Immature natural killer cell (primary cell): ENCODE data around the gene FARS2. TPM values are rescaled to one million over a fixed set of nuclear protein-coding genes. Genes with fewer than 3 reads are reported as not detected.
A peak's percentile ranks its signal among the peaks of the same experiment; 100 is the strongest.

Experiments
- DNase-seq, 3 donors: peaks; one replicate each; pipeline ENCODE4 v3.0.0; 2022; ENCODE audit warnings: mixed read lengths in 1 of 3
- H3K27ac Mint-ChIP-seq, 6 donors: one replicate each; pipeline ENCODE4 v1.8.0; 2020; ENCODE audit warnings: mixed read lengths in 6 of 6, mild to moderate bottlenecking in 5 of 6, inconsistent platforms in 4 of 6, moderate library complexity in 3 of 6
- H3K27me3 Mint-ChIP-seq, 3 donors: one replicate each; pipeline ENCODE4 v1.8.0; 2020 to 2021; ENCODE audit warnings: low read depth in 3 of 3, mild to moderate bottlenecking in 3 of 3, mixed read lengths in 3 of 3, moderate library complexity in 3 of 3, inconsistent platforms in 1 of 3
- H3K36me3 Mint-ChIP-seq, 3 donors: one replicate each; pipeline ENCODE4 v1.8.0; 2020; ENCODE audit warnings: mixed read lengths in 3 of 3, inconsistent platforms in 2 of 3, mild to moderate bottlenecking in 2 of 3
- H3K4me1 Mint-ChIP-seq, 2 donors: one replicate each; pipeline ENCODE4 v1.8.0; 2020; ENCODE audit warnings: inconsistent platforms in 2 of 2, mild to moderate bottlenecking in 2 of 2, mixed read lengths in 2 of 2, moderate library complexity in 1 of 2
- H3K4me3 Mint-ChIP-seq, 5 donors: one replicate each; pipeline ENCODE4 v1.8.0; 2020; ENCODE audit warnings: mild to moderate bottlenecking in 5 of 5, mixed read lengths in 5 of 5, inconsistent platforms in 3 of 5, moderate library complexity in 3 of 5
- H3K9me3 Mint-ChIP-seq, 6 donors: one replicate each; pipeline ENCODE4 v1.8.0; 2020; ENCODE audit warnings: mild to moderate bottlenecking in 6 of 6, mixed read lengths in 6 of 6, inconsistent platforms in 4 of 6, moderate library complexity in 3 of 6
- polyA plus RNA-seq, 3 donors: library from polyadenylated mRNA; unstranded; fragments of 300-500 nt; fragmentation: Illumina TruSeq; gene quantifications; one replicate each; pipeline ENCODE4 v1.2.3, GENCODE V29; 2021

FARS2 gene
- polyA plus RNA-seq, 3 donors from 2014 or later = 30.5 to 41.0 (median 40.2) TPM

DNA sequence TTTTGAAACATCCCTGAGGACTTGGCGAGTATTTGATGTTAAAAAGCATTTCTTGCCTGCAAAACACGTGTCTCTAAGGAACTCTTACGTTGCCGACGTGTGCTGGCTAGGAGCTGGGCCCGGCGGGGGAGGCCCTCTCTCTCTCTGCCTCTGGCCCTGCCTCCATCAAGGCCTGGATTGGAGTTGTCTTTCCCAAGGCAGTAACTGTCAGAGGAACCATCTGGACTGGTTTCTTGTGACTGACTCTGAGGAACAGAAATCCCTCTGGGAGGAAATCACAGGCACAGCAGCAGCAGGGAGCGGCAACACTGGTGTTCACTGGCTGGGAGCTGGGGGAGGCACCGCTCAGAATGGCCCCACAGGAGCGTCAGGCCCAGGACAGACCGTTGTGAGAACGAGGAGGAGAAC is 501.3 kb downstream of the FARS2 start:
- no peak overlapping the region for H3K4me3 Mint-ChIP-seq
- H3K9me3 Mint-ChIP-seq = no peaks in the 10 kb centered on the region
- H3K36me3 Mint-ChIP-seq = peaks cover 0 to 3% (median 0%) of the 10 kb centered on the region in 3 donors

DNA sequence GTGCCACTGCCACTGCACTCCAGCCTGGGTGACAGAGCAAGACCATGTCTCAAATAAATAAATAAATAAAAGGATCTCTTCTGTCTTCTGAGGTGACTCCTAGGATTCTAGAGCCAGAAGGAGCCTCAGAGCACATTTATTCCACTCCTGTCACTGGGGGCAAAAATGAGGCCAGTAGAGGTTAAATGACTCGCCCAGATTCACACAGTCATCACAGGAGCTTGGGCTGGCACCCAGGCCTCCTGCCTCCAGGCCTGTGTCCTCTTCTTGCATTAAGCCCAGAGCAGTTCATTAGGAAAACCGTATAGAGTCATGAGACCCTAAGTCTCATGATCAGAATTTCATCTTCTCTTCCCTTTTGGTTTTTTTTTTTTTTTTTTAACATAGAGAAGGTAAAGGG is 502.1 kb downstream of the FARS2 start:
- H3K9me3 Mint-ChIP-seq = no peaks in the 10 kb centered on the region

More for the DNA sequence above, 501.3 kb downstream of the FARS2 start:
- Mint-ChIP-seq H3K27me3 (peaks cover 0 to 8% (median 0%) of the 10 kb centered on the region in 3 donors), H3K27ac (no peak overlapping the region), H3K4me1 (peaks cover 0 to 1% of the 10 kb centered on the region in 2 donors)
- no peak for DNase-seq

DNA sequence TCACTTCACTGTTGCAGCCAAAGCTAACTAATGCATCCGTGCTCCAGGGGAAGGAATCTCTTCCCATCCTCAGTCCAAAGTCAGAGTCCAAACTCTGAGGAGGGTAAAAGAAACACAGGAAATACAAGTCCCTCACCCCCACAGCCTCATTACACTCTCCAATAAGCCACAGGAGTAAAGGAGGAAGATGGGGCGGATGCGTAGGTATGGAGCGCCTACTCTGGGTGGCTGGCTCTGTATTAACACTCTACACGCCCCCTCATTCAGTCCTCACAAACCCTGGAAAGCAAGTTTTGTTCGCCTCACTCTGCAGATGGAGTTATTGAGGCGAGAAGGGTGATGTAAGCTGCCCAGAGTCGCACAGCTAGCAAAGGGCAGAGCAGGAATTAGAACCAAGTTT is 502.6 kb downstream of the FARS2 start:
- Mint-ChIP-seq H3K4me1 (peaks cover 0 to 1% of the 10 kb centered on the region in 2 donors), H3K36me3 (peaks cover 0 to 4% (median 0%) of the 10 kb centered on the region in 3 donors), H3K9me3 (no peaks in the 10 kb centered on the region), H3K27ac (peak overlapping the region in 2 of 6 donors; percentile 27 to 47), H3K4me3 (no peak overlapping the region), H3K27me3 (peaks cover 0 to 6% (median 0%) of the 10 kb centered on the region in 3 donors)
- no peak for DNase-seq

More for the DNA sequence above, 502.1 kb downstream of the FARS2 start:
- DNase-seq = no peak
- Mint-ChIP-seq H3K4me1 (peaks cover 0 to 1% of the 10 kb centered on the region in 2 donors), H3K27ac (peak overlapping the region in 2 of 6 donors; percentile 25 to 27), H3K36me3 (peaks cover 0 to 4% (median 0%) of the 10 kb centered on the region in 3 donors), H3K27me3 (peaks cover 0 to 6% (median 0%) of the 10 kb centered on the region in 3 donors), H3K4me3 (no peak overlapping the region)

DNA sequence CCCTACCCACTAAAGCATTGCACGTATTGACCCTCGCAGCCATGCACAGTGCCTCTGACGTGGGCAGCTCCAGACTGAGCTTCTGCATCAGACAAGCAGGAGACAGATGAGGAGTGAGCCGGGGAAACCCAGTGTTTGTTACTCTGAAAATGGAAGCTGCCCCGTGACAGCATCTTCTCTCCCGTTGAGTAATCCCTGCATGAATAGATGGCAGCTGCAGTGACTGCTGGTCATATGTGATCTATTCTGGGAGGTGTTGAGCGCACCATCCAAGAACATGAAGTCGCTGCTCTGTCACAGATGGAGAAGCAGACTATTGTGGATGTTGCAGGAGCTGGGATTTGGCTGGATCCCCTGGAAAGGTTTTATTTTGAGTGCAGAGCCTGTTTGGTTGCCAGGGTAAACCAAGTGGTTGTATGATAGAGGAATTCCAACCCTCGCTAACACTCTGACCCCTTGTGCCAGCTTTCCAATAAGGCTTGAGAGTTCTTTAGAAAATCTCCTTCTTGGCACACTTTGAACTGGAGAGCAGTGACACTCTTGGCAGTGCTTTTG is 503.2 kb downstream of the FARS2 start:
- DNase-seq = no peak
- Mint-ChIP-seq H3K4me3 (no peak overlapping the region), H3K27me3 (peaks cover 0 to 4% (median 0%) of the 10 kb centered on the region in 3 donors), H3K27ac (peak overlapping the region in 2 of 6 donors; percentile 16 to 28), H3K4me1 (peaks cover 0 to 1% of the 10 kb centered on the region in 2 donors), H3K9me3 (no peaks in the 10 kb centered on the region), H3K36me3 (peaks cover 0 to 4% (median 0%) of the 10 kb centered on the region in 3 donors)

DNA sequence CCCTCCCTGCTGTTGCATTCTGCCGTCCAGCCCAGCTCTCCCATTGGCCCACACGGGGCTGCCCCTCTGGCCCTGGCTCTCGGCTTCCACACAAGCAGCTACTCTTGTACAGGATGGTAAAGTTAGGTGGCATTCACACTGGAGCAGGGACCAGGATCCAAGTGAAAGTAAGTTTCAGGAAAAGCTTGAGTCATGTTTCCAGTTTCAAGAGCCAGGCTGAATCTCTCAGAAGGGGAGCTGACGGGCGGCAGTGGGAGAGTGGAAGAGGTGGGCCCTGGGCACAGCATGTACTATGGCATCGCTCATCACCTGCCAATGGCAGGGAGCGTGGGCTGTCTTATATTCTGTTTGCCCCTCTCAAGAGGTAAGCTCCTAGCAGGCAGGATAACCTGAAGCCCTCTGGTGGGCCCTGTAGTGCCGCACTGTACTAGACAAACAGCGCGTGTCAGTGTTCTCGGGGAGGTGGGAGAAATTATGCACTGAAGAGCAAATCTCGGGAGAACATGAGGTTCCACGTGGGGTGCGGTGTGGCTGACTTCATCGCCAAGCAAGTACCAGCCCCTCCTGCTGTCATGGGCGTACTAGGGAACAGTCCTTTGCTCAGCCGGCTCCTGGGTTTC is 503.9 kb downstream of the FARS2 start:
- Mint-ChIP-seq H3K27me3 (peaks cover 0 to 4% (median 0%) of the 10 kb centered on the region in 3 donors), H3K27ac (peak overlapping the region in 1 of 6 donors; percentile 16), H3K36me3 (peaks cover 1 to 4% (median 1%) of the 10 kb centered on the region in 3 donors), H3K4me3 (no peak overlapping the region), H3K4me1 (peaks cover 0 to 4% of the 10 kb centered on the region in 2 donors), H3K9me3 (no peaks in the 10 kb centered on the region)
- no peak for DNase-seq

DNA sequence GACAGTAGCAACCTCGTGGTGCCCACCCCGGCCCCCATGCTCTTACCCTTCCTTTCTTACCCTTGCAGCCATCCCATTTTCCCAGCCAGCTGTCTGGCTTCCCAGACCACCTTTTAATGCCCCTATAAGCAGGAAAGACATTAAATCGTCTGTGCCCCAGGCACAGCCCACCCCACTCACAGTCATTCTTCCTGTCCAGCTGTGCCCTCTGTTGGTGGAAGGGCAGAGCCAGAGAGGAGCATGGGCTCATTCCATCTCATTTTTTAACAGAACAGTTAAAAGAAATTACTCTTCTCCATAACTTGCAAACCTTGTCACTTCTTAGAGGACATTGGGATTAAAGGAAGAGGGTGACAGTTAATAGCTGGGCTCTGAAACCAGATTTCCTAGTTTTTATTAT is 504.9 kb downstream of the FARS2 start:
- Mint-ChIP-seq H3K27ac (no peak overlapping the region), H3K36me3 (peaks cover 6 to 7% (median 7%) of the 10 kb centered on the region in 3 donors), H3K9me3 (no peaks in the 10 kb centered on the region), H3K4me3 (no peak overlapping the region), H3K27me3 (peaks cover 0 to 4% (median 0%) of the 10 kb centered on the region in 3 donors), H3K4me1 (peaks cover 0 to 4% of the 10 kb centered on the region in 2 donors)
- DNase-seq = no peak

DNA sequence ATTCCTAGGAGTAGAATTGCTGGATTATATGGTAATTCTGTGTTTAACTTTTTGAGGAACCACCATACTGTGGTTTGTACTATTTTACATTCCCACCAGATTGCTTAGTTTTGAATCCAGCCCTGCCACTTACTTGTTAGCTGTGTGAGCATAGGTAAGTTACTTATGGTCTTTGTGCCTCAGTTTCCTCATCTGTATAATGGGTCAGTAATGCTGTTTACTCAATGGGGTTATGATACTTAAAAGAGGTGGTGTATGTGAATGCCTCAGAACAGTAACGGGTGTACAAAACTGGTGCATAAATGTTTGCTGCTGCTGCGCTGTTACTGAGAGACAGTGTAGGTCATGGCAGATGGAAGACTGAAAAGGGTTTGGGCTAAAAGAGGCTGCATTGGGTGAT is 506.2 kb downstream of the FARS2 start:
- H3K27ac Mint-ChIP-seq = peak overlapping the region in 2 of 6 donors; percentile 19 to 41
- peaks cover 0 to 4% of the 10 kb centered on the region in 2 donors for H3K4me1 Mint-ChIP-seq
- H3K9me3 Mint-ChIP-seq = no peaks in the 10 kb centered on the region
- H3K36me3 Mint-ChIP-seq = peaks cover 6 to 12% (median 8%) of the 10 kb centered on the region in 3 donors
- H3K4me3 Mint-ChIP-seq = no peak overlapping the region
- no peak for DNase-seq
- peaks cover 0 to 4% (median 0%) of the 10 kb centered on the region in 3 donors for H3K27me3 Mint-ChIP-seq

DNA sequence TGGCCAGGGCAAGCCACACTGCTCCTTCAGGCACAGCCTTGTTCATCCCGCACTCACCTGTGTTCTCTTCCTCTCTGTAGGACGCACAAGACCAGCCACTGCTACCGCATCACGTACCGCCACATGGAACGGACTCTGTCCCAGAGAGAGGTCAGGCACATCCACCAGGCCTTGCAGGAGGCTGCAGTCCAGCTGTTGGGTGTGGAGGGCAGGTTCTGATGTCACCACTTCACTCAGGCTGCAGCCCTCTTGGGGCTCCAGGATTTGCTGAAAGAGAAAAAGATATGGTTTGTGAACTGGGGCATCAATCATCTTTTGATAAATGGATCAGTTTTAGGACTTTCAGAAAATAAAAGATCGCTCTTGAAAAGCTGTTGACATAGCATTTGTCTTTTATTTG is 509.9 kb downstream of the FARS2 start:
- no peak for DNase-seq
- Mint-ChIP-seq H3K4me1 (peaks cover 0 to 3% of the 10 kb centered on the region in 2 donors), H3K27ac (no peak overlapping the region), H3K27me3 (no peaks in the 10 kb centered on the region), H3K4me3 (no peak overlapping the region), H3K9me3 (no peaks in the 10 kb centered on the region), H3K36me3 (peaks cover 8 to 20% (median 13%) of the 10 kb centered on the region in 3 donors)

DNA sequence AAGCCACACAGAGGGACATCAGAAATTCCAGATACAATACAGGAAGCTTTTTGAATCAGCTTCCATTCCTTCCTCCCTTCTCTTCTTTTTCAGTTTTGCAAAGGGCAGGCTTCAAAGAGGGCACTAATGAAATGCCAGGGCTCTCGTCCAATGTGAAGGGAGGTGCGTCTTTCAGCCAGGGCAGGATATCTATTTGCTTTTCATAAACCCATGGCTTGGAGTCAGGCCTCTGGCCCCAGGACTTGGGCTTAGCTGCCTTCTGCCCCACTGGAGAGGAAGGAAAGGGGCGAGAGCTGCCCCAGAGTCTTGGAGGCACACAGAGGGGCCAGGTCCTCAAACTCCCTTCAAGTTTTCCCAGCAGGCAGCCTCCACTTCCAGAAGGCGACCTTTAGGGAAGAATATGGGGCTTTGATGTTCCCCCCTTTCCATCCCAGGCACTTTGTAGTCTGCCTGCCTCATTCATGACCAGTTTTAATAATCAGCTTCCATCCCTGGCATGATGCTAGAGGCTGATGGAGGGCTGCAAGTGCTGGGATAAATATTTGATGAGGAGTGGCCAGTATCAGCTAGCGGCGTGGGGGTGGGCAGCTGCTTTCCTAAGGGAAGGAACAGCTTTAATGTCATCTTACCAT is 510.6 kb downstream of the FARS2 start:
- peaks cover 8 to 25% (median 13%) of the 10 kb centered on the region in 3 donors for H3K36me3 Mint-ChIP-seq
- DNase-seq = no peak
- H3K4me1 Mint-ChIP-seq = peaks cover 0 to 3% of the 10 kb centered on the region in 2 donors
- no peaks in the 10 kb centered on the region for H3K27me3 Mint-ChIP-seq
- no peak overlapping the region for H3K27ac Mint-ChIP-seq
- no peaks in the 10 kb centered on the region for H3K9me3 Mint-ChIP-seq
- H3K4me3 Mint-ChIP-seq = no peak overlapping the region

DNA sequence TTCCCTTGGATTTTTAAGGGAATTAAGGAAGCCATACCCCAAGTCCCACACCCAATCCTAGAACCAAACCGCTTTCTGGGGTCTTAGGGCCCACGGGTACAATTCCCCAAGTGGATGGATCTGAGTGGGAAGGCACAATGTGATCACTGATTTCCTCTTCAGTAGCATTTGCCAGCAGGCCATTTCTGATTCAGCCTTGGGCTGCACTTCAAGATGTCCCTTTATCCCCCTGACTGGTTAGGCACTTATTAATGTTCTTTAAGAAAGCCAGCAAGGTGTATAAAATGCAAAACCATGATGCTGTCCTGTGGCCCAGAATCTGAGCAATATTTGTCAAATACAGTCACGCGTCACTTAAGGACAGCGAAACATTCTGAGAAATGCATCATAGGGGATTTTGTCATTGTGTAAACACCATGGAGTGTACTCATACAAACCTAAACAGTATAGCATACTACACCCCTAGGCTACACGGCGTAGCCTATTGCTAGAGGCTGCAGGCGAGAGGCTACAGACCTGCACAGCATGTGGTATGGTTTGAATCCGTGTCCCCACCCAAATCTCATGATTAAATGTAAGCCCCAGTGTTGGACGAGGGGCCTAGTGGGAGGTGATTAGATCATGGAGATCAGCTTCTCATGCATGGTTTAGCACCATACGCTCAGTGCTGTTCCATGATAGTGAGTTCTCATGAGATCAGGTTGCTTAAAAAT is 511.3 kb downstream of the FARS2 start:
- H3K27me3 Mint-ChIP-seq = no peaks in the 10 kb centered on the region
- H3K36me3 Mint-ChIP-seq = peaks cover 5 to 26% (median 13%) of the 10 kb centered on the region in 3 donors
- H3K9me3 Mint-ChIP-seq = no peaks in the 10 kb centered on the region
- peaks cover 0 to 3% of the 10 kb centered on the region in 2 donors for H3K4me1 Mint-ChIP-seq
- no peak overlapping the region for H3K4me3 Mint-ChIP-seq
- H3K27ac Mint-ChIP-seq = no peak overlapping the region
- DNase-seq = no peak

DNA sequence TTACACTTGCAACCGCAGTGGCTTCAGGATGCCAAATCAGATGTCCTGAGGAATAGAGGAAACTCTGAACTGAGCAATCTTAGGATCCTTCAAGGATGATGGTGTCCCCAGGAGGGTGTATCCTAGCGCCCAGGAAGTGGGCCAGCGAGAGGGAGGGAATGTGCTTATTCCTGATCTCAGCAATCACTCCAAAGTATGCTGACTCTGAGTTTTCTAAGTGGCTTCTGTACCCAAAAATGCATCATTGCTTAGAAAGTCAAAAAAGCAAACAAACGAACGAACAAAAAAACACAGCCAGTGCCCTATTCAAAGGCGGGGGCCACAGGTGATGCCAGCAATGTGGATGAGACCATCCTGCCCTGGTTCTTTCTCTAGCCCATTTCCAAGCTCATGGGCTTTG is 514.8 kb downstream of the FARS2 start:
- DNase-seq = no peak
- Mint-ChIP-seq H3K4me1 (no peaks in the 10 kb centered on the region), H3K27me3 (no peaks in the 10 kb centered on the region), H3K36me3 (peaks cover 7 to 31% (median 9%) of the 10 kb centered on the region in 3 donors), H3K9me3 (no peaks in the 10 kb centered on the region), H3K4me3 (no peak overlapping the region), H3K27ac (no peak overlapping the region)

DNA sequence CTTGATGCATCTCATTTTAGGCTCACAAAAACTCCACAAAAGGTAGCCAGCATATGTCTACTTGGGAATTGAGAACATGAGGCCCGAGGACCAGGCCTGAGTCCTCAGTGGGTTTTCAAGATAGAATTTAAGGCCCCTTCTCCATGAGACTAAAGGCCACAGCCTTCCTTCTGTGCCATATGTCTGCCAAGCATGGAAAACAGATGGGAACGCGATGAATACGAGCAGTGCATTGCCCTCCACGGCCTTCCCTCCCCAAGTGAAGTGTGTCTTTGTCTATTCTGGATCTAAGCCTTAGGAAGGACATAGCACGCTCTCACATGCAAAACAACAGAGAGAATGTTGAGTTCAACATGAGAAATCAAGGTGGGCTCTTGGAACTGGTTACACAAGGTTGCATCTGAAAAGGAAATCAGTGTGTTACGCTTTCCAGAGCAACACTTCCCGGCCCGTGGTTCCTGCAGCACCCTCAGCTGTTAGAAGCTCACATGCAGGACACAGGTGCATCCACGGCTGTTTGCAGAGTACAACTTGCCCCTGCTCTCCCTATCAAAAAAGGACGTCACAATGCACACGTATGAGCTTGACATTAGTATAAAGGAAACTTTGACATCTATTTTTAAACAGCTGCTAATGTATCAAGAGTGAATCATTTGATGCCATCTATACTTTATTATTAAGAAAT is 515.5 kb downstream of the FARS2 start:
- DNase-seq = no peak
- no peaks in the 10 kb centered on the region for H3K9me3 Mint-ChIP-seq
- no peaks in the 10 kb centered on the region for H3K27me3 Mint-ChIP-seq
- no peak overlapping the region for H3K27ac Mint-ChIP-seq
- H3K4me1 Mint-ChIP-seq = no peaks in the 10 kb centered on the region
- peaks cover 7 to 25% (median 8%) of the 10 kb centered on the region in 3 donors for H3K36me3 Mint-ChIP-seq
- H3K4me3 Mint-ChIP-seq = no peak overlapping the region

DNA sequence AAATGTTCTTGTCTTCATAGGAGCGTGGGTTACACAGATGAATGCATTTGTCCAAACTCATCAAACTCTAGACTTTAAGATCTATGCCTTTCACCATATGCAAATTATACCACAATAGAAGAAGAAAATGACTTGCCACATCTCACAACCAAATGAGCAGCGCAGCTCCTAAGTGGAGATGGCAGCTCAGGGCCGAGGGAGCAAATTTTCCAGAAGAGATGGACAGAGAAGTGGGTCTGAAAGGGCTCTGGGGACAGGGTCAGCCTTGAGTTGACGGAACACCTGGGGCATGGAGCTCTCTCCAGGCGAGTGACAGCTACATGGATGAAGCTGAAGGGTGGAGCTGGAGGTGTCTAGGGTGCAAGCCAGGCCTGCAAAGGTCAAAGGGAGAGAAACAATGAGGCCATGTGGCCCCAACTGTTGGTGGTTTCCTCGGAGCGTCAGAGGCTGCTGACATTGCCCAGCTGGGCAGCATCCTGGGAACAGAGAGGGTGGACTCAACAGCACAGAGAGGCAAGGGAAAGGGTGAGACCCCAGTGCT is 517.1 kb downstream of the FARS2 start:
- Mint-ChIP-seq H3K9me3 (no peaks in the 10 kb centered on the region), H3K27ac (no peak overlapping the region), H3K27me3 (peaks cover 0 to 2% (median 0%) of the 10 kb centered on the region in 3 donors), H3K36me3 (peaks cover 7 to 25% (median 8%) of the 10 kb centered on the region in 3 donors), H3K4me3 (no peak overlapping the region), H3K4me1 (no peaks in the 10 kb centered on the region)
- DNase-seq = no peak
